HepG2 (cell line): ENCODE data around the gene EMC10. TPM values are rescaled to one million over a fixed set of nuclear protein-coding genes. Genes with fewer than 3 reads are reported as not detected.

Experiments used
- ATAC-seq: fragments of 200-7000 bp; cut with Tn5 transposase; 3 replicates; pipeline ENCODE4 v1.9.1; 2020; ENCODE audit warnings: mild to moderate bottlenecking, moderate library complexity
- BruUV-seq: library from RNA; stranded (reverse); fragments of 400-500 nt; replicated peaks from 2 replicates; lab custom pipeline; 2021; lab: Mats Ljungman, UMichigan
- CTCF ChIA-PET: fragments of 300-600 bp; formaldehyde crosslinking; extraction: SDS; loops from one replicate; lab custom pipeline; 2021; ENCODE audit warnings: low total read pairs, inconsistent platforms, low intra/inter-chr PET ratio; lab: Yijun Ruan, JAX
- POLR2A ChIA-PET: fragments of 350-600 bp; sonication (Branson Sonifier 250); formaldehyde crosslinking; loops from one replicate; lab custom pipeline; 2020; ENCODE audit warnings: antibody characterized with exemption, inconsistent platforms; lab: Yijun Ruan, JAX
- DNase-seq: peaks from one replicate; pipeline ENCODE4 v3.0.0-alpha.2; 2015; ENCODE audit warnings: low spot score
- FAIRE-seq: peaks from 3 replicates; lab custom pipeline; 2011; peaks lifted over from hg19 to GRCh38; lab: Jason Lieb, UNC
- H2AFZ ChIP-seq: one replicate; pipeline ENCODE4 v1.6.1; 2011; ENCODE audit warnings: low read length, inconsistent platforms
- H3K27ac ChIP-seq: fragments of 300-600 bp; 3 replicates; pipeline ENCODE4 v1.8.0; 2011; ENCODE audit warnings: mixed run types, mild to moderate bottlenecking, mixed read lengths, low read length, inconsistent platforms; ENCODE audit not compliant: insufficient read depth; ENCODE audit errors: extremely low read length
- H3K27me3 ChIP-seq, 2 experiments: fragments of 200-600 bp in 1 of 2; 2 replicates in 1 of 2; 3 replicates in 1 of 2; pipeline versions ENCODE4 v1.6.0 to v1.8.0; 2011; ENCODE audit warnings: low read length in 2 of 2, mild to moderate bottlenecking in 2 of 2, moderate library complexity in 2 of 2, inconsistent platforms in 1 of 2; ENCODE audit not compliant: insufficient read depth in 2 of 2, control insufficient read depth in 1 of 2
- H3K36me3 ChIP-seq, 2 experiments: fragments of 200-600 bp in 1 of 2; replicated peaks in 1 of 2; 2 replicates in 1 of 2; 3 replicates in 1 of 2; pipeline versions ENCODE4 v1.5.1 to v1.8.0; 2011; ENCODE audit warnings: low read length in 2 of 2, inconsistent platforms in 1 of 2; ENCODE audit not compliant: insufficient read depth in 2 of 2, control insufficient read depth in 1 of 2
- H3K4me1 ChIP-seq: 2 replicates; pipeline ENCODE4 v1.5.1; 2012; ENCODE audit warnings: low read length, inconsistent platforms; ENCODE audit not compliant: insufficient read depth
- H3K4me2 ChIP-seq: 2 replicates; pipeline ENCODE4 v1.6.0; 2011; ENCODE audit warnings: low read depth, low read length, inconsistent platforms
- H3K4me3 ChIP-seq, 3 experiments: fragments of 200-600 bp in 1 of 3; sonication (generic), shearing (Covaris generic) in 1 of 3; replicated peaks in 1 of 3; 2 replicates each; pipeline ENCODE4 v1.5.1; 2011 to 2016; ENCODE audit warnings: low read length in 3 of 3, inconsistent platforms in 2 of 3, low read depth in 2 of 3, mild to moderate bottlenecking in 2 of 3, control low read depth in 1 of 3, mixed read lengths in 1 of 3; ENCODE audit not compliant: insufficient read depth in 1 of 3
- H3K79me2 ChIP-seq: one replicate; pipeline ENCODE4 v1.6.1; 2011; ENCODE audit warnings: low read length, inconsistent platforms; ENCODE audit not compliant: insufficient read depth
- H3K9ac ChIP-seq: 2 replicates; pipeline ENCODE4 v1.6.0; 2011; ENCODE audit warnings: mild to moderate bottlenecking, low read depth, low read length, inconsistent platforms; ENCODE audit not compliant: insufficient read depth
- H3K9me3 ChIP-seq: 2 replicates; pipeline ENCODE4 v1.5.1; 2012; ENCODE audit warnings: mild to moderate bottlenecking, low read length
- H4K20me1 ChIP-seq: 2 replicates; pipeline ENCODE4 v1.6.0; 2011; ENCODE audit warnings: inconsistent platforms, mild to moderate bottlenecking, low read length, moderate library complexity; ENCODE audit not compliant: insufficient read depth
- AGO1 ChIP-seq: fragments of 200-400 bp; formaldehyde crosslinking; IDR thresholded peaks from 2 replicates; pipeline ENCODE4 v1.6.1; 2017; ENCODE audit warnings: mild to moderate bottlenecking, low read depth, low read length, moderate library complexity; ENCODE audit not compliant: poor library complexity, severe bottlenecking
- CREM ChIP-seq, 2 experiments: sonication (generic) in 1 of 2; formaldehyde crosslinking in 1 of 2; IDR thresholded peaks; 2 replicates each; pipeline versions ENCODE4 v1.4.0 to v1.6.1; 2016 to 2020; ENCODE audit warnings: antibody characterized with exemption in 1 of 2, mild to moderate bottlenecking in 1 of 2, missing genetic modification reagents in 1 of 2
- EEA1 ChIP-seq: sonication (generic); formaldehyde crosslinking; IDR thresholded peaks from 2 replicates; pipeline ENCODE4 v1.5.1; 2020; ENCODE audit warnings: mild to moderate bottlenecking, missing genetic modification reagents, borderline replicate concordance
- ELK4 ChIP-seq: sonication (generic); formaldehyde crosslinking; IDR thresholded peaks from 2 replicates; pipeline ENCODE4 v1.9.0; 2021; ENCODE audit warnings: missing genetic modification reagents, borderline replicate concordance
- GZF1 ChIP-seq: sonication (generic); formaldehyde crosslinking; IDR thresholded peaks from 2 replicates; pipeline ENCODE4 v1.5.1; 2020; ENCODE audit warnings: mild to moderate bottlenecking, missing genetic modification reagents
- KDM1A ChIP-seq: IDR thresholded peaks from 2 replicates; pipeline ENCODE4 v1.6.1; 2016; ENCODE audit warnings: missing compliant biosample characterization
- NFE2L1 ChIP-seq: sonication (generic); formaldehyde crosslinking; IDR thresholded peaks from 2 replicates; pipeline ENCODE4 v1.4.0; 2020; ENCODE audit warnings: missing genetic modification reagents, mild to moderate bottlenecking, borderline replicate concordance
- NR2F6 ChIP-seq, 2 experiments: IDR thresholded peaks; 2 replicates each; pipeline ENCODE4 v1.6.1; 2016; ENCODE audit warnings: antibody characterized with exemption in 1 of 2, mild to moderate bottlenecking in 1 of 2
- PLSCR1 ChIP-seq: sonication (generic); formaldehyde crosslinking; IDR thresholded peaks from 2 replicates; pipeline ENCODE4 v1.5.0; 2020; ENCODE audit warnings: missing genetic modification reagents, mild to moderate bottlenecking, borderline replicate concordance
- RARA ChIP-seq: IDR thresholded peaks from 2 replicates; pipeline ENCODE4 v1.6.1; 2016; ENCODE audit warnings: missing genetic modification reagents, missing compliant biosample characterization
- RBM22 ChIP-seq: fragments of 200-400 bp; formaldehyde crosslinking; optimal IDR thresholded peaks from 2 replicates; pipeline ENCODE3; 2017; ENCODE audit warnings: mild to moderate bottlenecking, low read length, moderate library complexity
- RXRA ChIP-seq: sonication (generic); formaldehyde crosslinking; IDR thresholded peaks from 2 replicates; pipeline ENCODE4 v1.5.1; 2020; ENCODE audit warnings: missing genetic modification reagents
- SIN3B ChIP-seq: fragments of 150-350 bp; IDR thresholded peaks from 2 replicates; pipeline ENCODE4 v1.6.1; 2014; ENCODE audit warnings: low read length
- SRSF1 ChIP-seq: fragments of 200-400 bp; formaldehyde crosslinking; optimal IDR thresholded peaks from 2 replicates; pipeline ENCODE3; 2017; ENCODE audit warnings: mild to moderate bottlenecking, low read depth, low read length, moderate library complexity
- XRCC5 ChIP-seq: fragments of 200-400 bp; formaldehyde crosslinking; optimal IDR thresholded peaks from 2 replicates; pipeline ENCODE3; 2017; ENCODE audit warnings: mild to moderate bottlenecking, low read length
- ZNF263 ChIP-seq: sonication (generic); formaldehyde crosslinking; IDR thresholded peaks from 2 replicates; pipeline ENCODE4 v1.4.0; 2020; ENCODE audit warnings: missing genetic modification reagents
- ZNF607 ChIP-seq: sonication (generic); formaldehyde crosslinking; IDR thresholded peaks from 2 replicates; pipeline ENCODE4 v1.5.1; 2020; ENCODE audit warnings: missing genetic modification reagents, mild to moderate bottlenecking, borderline replicate concordance
- ZNF792 ChIP-seq: IDR thresholded peaks from 2 replicates; pipeline ENCODE4 v1.6.1; 2016
- WGBS: methylation state at CpG from one replicate; pipeline ENCODE4 v1.1.6; 2017; ENCODE audit warnings: low lambda C conversion rate; 5-methylcytosine and 5-hydroxymethylcytosine counted together
- in situ Hi-C: cut with HindIII; loops from 2 replicates; pipeline ENCODE4 v1.10.0; 2017; ENCODE audit warnings: low pct_unique_long_range_greater_than_20kb; ENCODE audit not compliant: extremely low pct_ligation_motif_present
- intact Hi-C: fragments of 100-400 bp; cut with micrococcal nuclease; formaldehyde crosslinking; loops from one replicate; pipeline ENCODE4 v1.10.0; 2022; ENCODE audit not compliant: unreplicated experiment
- polyA plus RNA-seq, 8 experiments: library from polyadenylated mRNA; depleted of rRNA in 3 of 8; stranded (reverse) in 7 of 8; unstranded in 1 of 8; fragments of >200 nt; fragmentation: Illumina TruSeq in 4 of 8; extraction: Trizol in 4 of 8; gene quantifications; 2 replicates each; pipeline versions ENCODE4 v1.2.1 to v1.2.3, GENCODE V29; 2011 to 2016; ENCODE audit warnings: low read depth in 4 of 8, missing spikeins in 1 of 8, mixed read lengths in 1 of 8; ENCODE audit not compliant: insufficient read depth in 1 of 8
- total RNA-seq, 5 experiments: library from RNA; depleted of rRNA; stranded (reverse); fragments of >200 nt; fragmentation: Illumina TruSeq; extraction: Trizol; gene quantifications; 2 replicates each; pipeline ENCODE4 v1.2.3, GENCODE V29; 2016; ENCODE audit warnings: low read depth in 1 of 5
- TF ChIP-seq, protein P1 (sequence below): sonication (generic); formaldehyde crosslinking; IDR thresholded peaks from 2 replicates; pipeline ENCODE4 v1.4.0; 2020; ENCODE audit warnings: missing genetic modification reagents
- TF ChIP-seq, protein P2 (sequence below): sonication (generic); formaldehyde crosslinking; IDR thresholded peaks from 2 replicates; pipeline ENCODE4 v1.4.0; 2020; ENCODE audit warnings: missing genetic modification reagents

Gene EMC10
- total and polyA plus RNA-seq, 2 of the 13 experiments (the other 11 are each of a cell fraction or from before 2014, with no cell fraction given): not detected

- no peak overlapping the region for H2AFZ ChIP-seq
- TF ChIP-seq NFE2L1 (CRISPR knock-in tag) (no peak), SRSF1 (no peak), XRCC5 (peak; percentile 21), RXRA (CRISPR knock-in tag) (no peak), GZF1 (CRISPR knock-in tag) (no peak), RBM22 (no peak), KDM1A (CRISPR knock-in tag) (no peak), NR2F6 (IDR thresholded peaks at IDR 0.05) (no peak), NR2F6 (CRISPR knock-in tag; IDR thresholded peaks at IDR 0.05) (0 out of 2 replicates have a peak, but pooled peaks have one; percentile 13), CREM (IDR thresholded peaks at IDR 0.05) (no peak), CREM (CRISPR knock-in tag; IDR thresholded peaks at IDR 0.05) (no peak), ZNF607 (CRISPR knock-in tag) (no peak), AGO1 (no peak), RARA (CRISPR knock-in tag) (no peak), ZNF792 (CRISPR knock-in tag) (no peak), EEA1 (CRISPR knock-in tag) (no peak), PLSCR1 (CRISPR knock-in tag) (no peak), ZNF263 (no peak), SIN3B (no peak), ELK4 (CRISPR knock-in tag) (no peak)
- TF ChIP-seq, protein P1, sequence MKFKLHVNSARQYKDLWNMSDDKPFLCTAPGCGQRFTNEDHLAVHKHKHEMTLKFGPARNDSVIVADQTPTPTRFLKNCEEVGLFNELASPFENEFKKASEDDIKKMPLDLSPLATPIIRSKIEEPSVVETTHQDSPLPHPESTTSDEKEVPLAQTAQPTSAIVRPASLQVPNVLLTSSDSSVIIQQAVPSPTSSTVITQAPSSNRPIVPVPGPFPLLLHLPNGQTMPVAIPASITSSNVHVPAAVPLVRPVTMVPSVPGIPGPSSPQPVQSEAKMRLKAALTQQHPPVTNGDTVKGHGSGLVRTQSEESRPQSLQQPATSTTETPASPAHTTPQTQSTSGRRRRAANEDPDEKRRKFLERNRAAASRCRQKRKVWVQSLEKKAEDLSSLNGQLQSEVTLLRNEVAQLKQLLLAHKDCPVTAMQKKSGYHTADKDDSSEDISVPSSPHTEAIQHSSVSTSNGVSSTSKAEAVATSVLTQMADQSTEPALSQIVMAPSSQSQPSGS (CRISPR knock-in tag): no peak
- TF ChIP-seq, protein P2, sequence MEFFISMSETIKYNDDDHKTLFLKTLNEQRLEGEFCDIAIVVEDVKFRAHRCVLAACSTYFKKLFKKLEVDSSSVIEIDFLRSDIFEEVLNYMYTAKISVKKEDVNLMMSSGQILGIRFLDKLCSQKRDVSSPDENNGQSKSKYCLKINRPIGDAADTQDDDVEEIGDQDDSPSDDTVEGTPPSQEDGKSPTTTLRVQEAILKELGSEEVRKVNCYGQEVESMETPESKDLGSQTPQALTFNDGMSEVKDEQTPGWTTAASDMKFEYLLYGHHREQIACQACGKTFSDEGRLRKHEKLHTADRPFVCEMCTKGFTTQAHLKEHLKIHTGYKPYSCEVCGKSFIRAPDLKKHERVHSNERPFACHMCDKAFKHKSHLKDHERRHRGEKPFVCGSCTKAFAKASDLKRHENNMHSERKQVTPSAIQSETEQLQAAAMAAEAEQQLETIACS (CRISPR knock-in tag): no peak
Observed at GRCh38 chr19:50461066-50461875, 15.0 kb upstream of the EMC10 start.

More at GRCh38 chr19:50461066-50461875, 15.0 kb upstream of the EMC10 start:
- intact Hi-C loops: no loop called here
- no peaks in the 10 kb centered on the region for H3K9me3 ChIP-seq
- peak overlapping the region; percentile 60 for H3K4me2 ChIP-seq
- H3K9ac ChIP-seq: no peak overlapping the region
- no peak overlapping the region for H3K27ac ChIP-seq
- ChIA-PET CTCF (interaction anchor here (1.6 to 3.4 kb wide), 3 partner anchors 18 to 104 kb away, joined by 7 to 16 read pairs (median 9); no protein-coding TSS in a partner anchor), POLR2A (interaction anchor here (1.0 to 1.5 kb wide), 2 partner anchors 85 to 104 kb away, joined by 3 to 7 read pairs; partner anchors contain the start of gene NR1H2)
- BruUV-seq: no TSS peak
- in situ Hi-C loops: loop anchor here (10.0 kb wide), 1 partner anchor 86 kb away; the partner anchor contains the start of gene NR1H2
- peaks cover 0 to 7% of the 10 kb centered on the region in 2 experiments; a peak in 2 of 5 replicates for H3K27me3 ChIP-seq
- FAIRE-seq: peak; percentile 83
- DNase-seq: peak; percentile 71
- H3K4me3 ChIP-seq: peak overlapping the region in 1 of 3 experiments; percentile 43; a peak in 1 of 6 replicates
- H4K20me1 ChIP-seq: no peaks in the 10 kb centered on the region
- no peaks in the 10 kb centered on the region for H3K36me3 ChIP-seq
- peak; percentile 63 for ATAC-seq
- H3K79me2 ChIP-seq: no peaks in the 10 kb centered on the region
- WGBS: 12% methylated on average over 15 of the region's 28 CpGs
- peaks cover 46% of the 10 kb centered on the region for H3K4me1 ChIP-seq
